Measurements from ENCODE around the gene PSD. TPM values are rescaled to one million over a fixed set of nuclear protein-coding genes. Genes with fewer than 3 reads are reported as not detected.

The PSD gene
- polyA plus RNA-seq, 4 donors, result 7.8 to 14.6 (median 12.8) TPM

Other genes starting within 250 kb of the PSD start
- 1 to 10 TPM; 1.9 to 2.9 (median 2.5) TPM for gene ELOVL3, start 192.5 kb downstream of the PSD start, polyA plus RNA-seq (ENCODE audit: insufficient read length in 4 of 4)
- gene PITX3, start 177.3 kb downstream of the PSD start, polyA plus RNA-seq (ENCODE audit: insufficient read length in 4 of 4), result 1 to 10 TPM in 3 of 4 donors, under 1 TPM in 1; 0.58 to 1.1 (median 1.1) TPM
- 10 to 100 TPM; 39.9 to 58.8 (median 47.2) TPM for gene GBF1, start 173.3 kb downstream of the PSD start, polyA plus RNA-seq (ENCODE audit: insufficient read length in 4 of 4)
- 10 to 100 TPM; 16.8 to 22.7 (median 21.4) TPM for gene NFKB2, start 23.1 kb downstream of the PSD start, polyA plus RNA-seq (ENCODE audit: insufficient read length in 4 of 4)
- 10 to 100 TPM in 3 of 4 donors, 1 to 10 TPM in 1; 7.8 to 14.2 (median 11.9) TPM for gene FBXL15, start 2.1 kb upstream of the PSD start, polyA plus RNA-seq (ENCODE audit: insufficient read length in 4 of 4)
- gene CUEDC2, start 13.8 kb upstream of the PSD start, polyA plus RNA-seq (ENCODE audit: insufficient read length in 4 of 4), result 10 to 100 TPM; 82.4 to 98.8 (median 88.6) TPM
- gene C10orf95, start 32.8 kb upstream of the PSD start, polyA plus RNA-seq (ENCODE audit: insufficient read length in 4 of 4), result 1 to 10 TPM in 2 of 4 donors, under 1 TPM in 2; 0.44 to 2.4 (median 1.4) TPM
- gene ACTR1A, start 83.9 kb upstream of the PSD start, polyA plus RNA-seq (ENCODE audit: insufficient read length in 4 of 4), result 10 to 100 TPM; 83.8 to 88.0 (median 86.2) TPM
- gene SUFU, start 85.2 kb upstream of the PSD start, polyA plus RNA-seq (ENCODE audit: insufficient read length in 4 of 4), result 10 to 100 TPM; 26.7 to 32.0 (median 28.0) TPM
- 100 to 1,000 TPM; 122 to 157 (median 132) TPM for gene TRIM8, start 225.7 kb upstream of the PSD start, polyA plus RNA-seq (ENCODE audit: insufficient read length in 4 of 4)

Measured in left renal cortex interstitium (tissue), 4 donors.